HL-60 (cell line): Measurements from ENCODE around the gene EP400.

Experiments used
- DNase-seq, 2 experiments: peaks; one replicate each; pipeline ENCODE4 v3.0.0-alpha.2; 2010 to 2020; ENCODE audit warnings: low read depth in 1 of 2, low spot score in 1 of 2
- H3K27ac ChIP-seq: fragments of 250-450 bp; sonication (Bioruptor Pico); replicated peaks from 2 replicates; pipeline ENCODE4 v1.5.1; 2020; ENCODE audit warnings: mild to moderate bottlenecking, moderate library complexity
- H3K27me3 ChIP-seq: fragments of 250-450 bp; sonication (Bioruptor Pico); 2 replicates; pipeline ENCODE4 v1.5.1; 2021; ENCODE audit warnings: mild to moderate bottlenecking, moderate library complexity; ENCODE audit not compliant: insufficient read depth, poor library complexity, severe bottlenecking
- H3K4me3 ChIP-seq: replicated peaks from 2 replicates; pipeline ENCODE4 v1.5.1; 2011; ENCODE audit warnings: mild to moderate bottlenecking, control low read depth, low read length; ENCODE audit not compliant: insufficient read depth
- CTCF ChIP-seq: IDR thresholded peaks from one replicate; pipeline ENCODE4 v1.5.1; 2011; ENCODE audit warnings: low read length, control low read depth, inconsistent platforms; ENCODE audit not compliant: insufficient read depth
- GABPA ChIP-seq: IDR thresholded peaks from 2 replicates; pipeline ENCODE4 v1.6.1; 2012; ENCODE audit warnings: low read depth
- POLR2AphosphoS5 ChIP-seq: IDR thresholded peaks from 2 replicates; pipeline ENCODE4 v1.6.1; 2012; ENCODE audit warnings: low read depth
- REST ChIP-seq: IDR thresholded peaks from 2 replicates; pipeline ENCODE4 v1.6.1; 2012; ENCODE audit warnings: low read depth; ENCODE audit not compliant: insufficient replicate concordance
- SPI1 ChIP-seq: IDR thresholded peaks from 2 replicates; pipeline ENCODE4 v1.6.1; 2012; ENCODE audit warnings: low read depth, mild to moderate bottlenecking, borderline replicate concordance

EP400 gene

GRCh38 chr12:132069336-132069985 is 119.7 kb downstream of the EP400 start:
- H3K27ac ChIP-seq, result no peak overlapping the region
- no peaks in the 10 kb centered on the region for H3K27me3 ChIP-seq
- DNase-seq, result no peak
- TF ChIP-seq CTCF (no peak), SPI1 (no peak), POLR2AphosphoS5 (no peak), REST (no peak)
- H3K4me3 ChIP-seq, result no peak overlapping the region

GRCh38 chr12:132070298-132070697 is 120.6 kb downstream of the EP400 start:
- no peak overlapping the region for H3K27ac ChIP-seq
- TF ChIP-seq POLR2AphosphoS5 (no peak), REST (no peak), CTCF (no peak), SPI1 (no peak), GABPA (no peak)
- H3K27me3 ChIP-seq, result no peaks in the 10 kb centered on the region
- DNase-seq, result no peak
- H3K4me3 ChIP-seq, result no peak overlapping the region

GRCh38 chr12:132071040-132071810 is 121.5 kb downstream of the EP400 start:
- TF ChIP-seq GABPA (no peak), REST (no peak), SPI1 (no peak), CTCF (no peak), POLR2AphosphoS5 (no peak)
- no peak for DNase-seq
- H3K4me3 ChIP-seq, result no peak overlapping the region
- no peak overlapping the region for H3K27ac ChIP-seq
- no peaks in the 10 kb centered on the region for H3K27me3 ChIP-seq
